EH (cell line): ENCODE results near the gene CFAP251.

Experiments
- DNase-seq: peaks from one replicate; pipeline ENCODE4 v3.0.0-alpha.2; 2015; ENCODE audit warnings: low read depth

Gene CFAP251

GRCh38 chr12:122001466-122002209 is 83.2 kb downstream of the CFAP251 start:
- no peak for DNase-seq

GRCh38 chr12:122003651-122004611 is 85.5 kb downstream of the CFAP251 start:
- DNase-seq = peak; percentile 76

GRCh38 chr12:122004633-122005071 is 86.3 kb downstream of the CFAP251 start:
- peak; percentile 72 for DNase-seq

GRCh38 chr12:122005252-122005776 is 86.9 kb downstream of the CFAP251 start:
- DNase-seq = no peak

GRCh38 chr12:122006186-122006926 is 88.0 kb downstream of the CFAP251 start:
- DNase-seq = no peak

- DNase-seq = no peak
These were observed 91.3 kb downstream of the CFAP251 start for GRCh38 chr12:122009741-122010140.

- DNase-seq = no peak
These were observed 93.8 kb downstream of the CFAP251 start for GRCh38 chr12:122012184-122012583.

- DNase-seq = no peak
These were observed 94.7 kb downstream of the CFAP251 start for GRCh38 chr12:122013136-122013535.

- no peak for DNase-seq
These were observed 95.6 kb downstream of the CFAP251 start for GRCh38 chr12:122013791-122014590.

GRCh38 chr12:122014781-122015180 is 96.4 kb downstream of the CFAP251 start:
- DNase-seq = no peak

- DNase-seq = no peak
These were observed 100.1 kb downstream of the CFAP251 start for GRCh38 chr12:122018457-122018856.

- no peak for DNase-seq
These were observed 100.5 kb downstream of the CFAP251 start for GRCh38 chr12:122018937-122019336.

- DNase-seq = no peak
These were observed 102.4 kb downstream of the CFAP251 start for GRCh38 chr12:122020795-122021192.

GRCh38 chr12:122021193-122021821 is 102.9 kb downstream of the CFAP251 start:
- DNase-seq = peak; percentile 38

- peak; percentile 75 for DNase-seq
These were observed 103.5 kb downstream of the CFAP251 start, which contains the start of gene BCL7A for GRCh38 chr12:122021822-122022392. Gene BCL7A (plus strand): TSS chr12:122021884. CDS start chr12:122022092, 208 bp downstream.

GRCh38 chr12:122022393-122023338 is 104.3 kb downstream of the CFAP251 start:
- DNase-seq = peak; percentile 39

GRCh38 chr12:122023339-122024131 is 105.1 kb downstream of the CFAP251 start:
- peak; percentile 77 for DNase-seq
